Uterus (tissue), 4 donors: ENCODE measurements around the gene LGALS3BP. TPM values are rescaled to one million over a fixed set of nuclear protein-coding genes. Genes with fewer than 3 reads are reported as not detected.
A peak's percentile ranks its signal among the peaks of the same experiment; 100 is the strongest.

Experiments used
- DNase-seq, 2 donors: peaks; one replicate each; pipeline ENCODE4 v3.0.0-alpha.2; 2019 to 2020
- H3K27ac ChIP-seq, 2 donors: fragments of 200-600 bp; sonication (generic); 1 replicate in 1 of 2; 2 replicates in 1 of 2; pipeline ENCODE4 v1.5.1; 2016 to 2018
- H3K27me3 ChIP-seq, 2 donors: fragments of 200-600 bp; sonication (generic); one replicate each; pipeline ENCODE4 v1.5.1; 2018 to 2019; ENCODE audit warnings: control low read depth in 1 of 2
- H3K36me3 ChIP-seq, 2 donors: fragments of 200-600 bp; sonication (generic); one replicate each; pipeline ENCODE4 v1.5.1; 2019; ENCODE audit warnings: control low read depth in 1 of 2
- H3K4me1 ChIP-seq, 2 donors: fragments of 200-600 bp; sonication (generic); one replicate each; pipeline ENCODE4 v1.5.1; 2018 to 2019; ENCODE audit warnings: control low read depth in 1 of 2
- H3K4me3 ChIP-seq, 2 donors: fragments of 200-600 bp; sonication (generic); 1 replicate in 1 of 2; 2 replicates in 1 of 2; pipeline ENCODE4 v1.5.1; 2018 to 2019; ENCODE audit warnings: mild to moderate bottlenecking in 1 of 2
- H3K9me3 ChIP-seq, 2 donors: fragments of 200-600 bp; sonication (generic); one replicate each; pipeline ENCODE4 v1.5.1; 2019; ENCODE audit warnings: control low read depth in 1 of 2
- CTCF ChIP-seq, 4 experiments: fragments of 200-600 bp in 2 of 4; fragments of 450-650 bp in 2 of 4; sonication (generic) in 2 of 4; IDR thresholded peaks; one replicate each; pipeline ENCODE4 v1.5.1; 2016 to 2019; ENCODE audit warnings: antibody characterized with exemption in 4 of 4, mild to moderate bottlenecking in 2 of 4, moderate library complexity in 1 of 4
- POLR2A ChIP-seq, 2 donors: fragments of 450-650 bp; IDR thresholded peaks; one replicate each; pipeline ENCODE4 v1.6.1; 2016; ENCODE audit warnings: antibody characterized with exemption in 2 of 2, mild to moderate bottlenecking in 1 of 2, moderate library complexity in 1 of 2
- intact Hi-C: fragments of 100-400 bp; cut with DNase I; formaldehyde crosslinking; loops from one replicate; pipeline ENCODE4 v1.15.1; 2023; ENCODE audit warnings: low total_unique reads
- total RNA-seq, 4 donors: library from RNA; depleted of rRNA in 3 of 4; stranded (reverse); fragments of >200 nt in 3 of 4; gene quantifications; one replicate each; pipeline versions ENCODE4 v1.1.0 to v1.2.4, GENCODE V29; 2014 to 2023
- donor health status: DM: yes; HTN: yes; CAD: no.

LGALS3BP gene
- total RNA-seq, 4 donors from 2014 or later, result 88.2 to 396 (median 244) TPM

- no peaks in the 10 kb centered on the region for H3K36me3 ChIP-seq
- H3K27me3 ChIP-seq, result no peaks in the 10 kb centered on the region
- no peak overlapping the region for H3K4me3 ChIP-seq
- no peaks in the 10 kb centered on the region for H3K9me3 ChIP-seq
- DNase-seq, result peak; percentile 82 to 88
- TF ChIP-seq POLR2A (IDR thresholded peaks at IDR 0.05) (no peak), CTCF (IDR thresholded peaks at IDR 0.05) (peak; percentile 86 to 94 (median 89))
- intact Hi-C loops, result loop anchor here (2.0 to 10.0 kb wide), 2 partner anchors 104 to 256 kb away; no protein-coding TSS in a partner anchor
- peak overlapping the region; percentile 60 to 61 for H3K27ac ChIP-seq
- H3K4me1 ChIP-seq, result peaks cover 0 to 4% of the 10 kb centered on the region in 2 donors
Measured at GRCh38 chr17:78970834-78971755, 8.6 kb downstream of the LGALS3BP start.

- H3K36me3 ChIP-seq, result no peaks in the 10 kb centered on the region
- H3K27ac ChIP-seq, result no peak overlapping the region
- H3K27me3 ChIP-seq, result no peaks in the 10 kb centered on the region
- H3K9me3 ChIP-seq, result no peaks in the 10 kb centered on the region
- H3K4me1 ChIP-seq, result no peaks in the 10 kb centered on the region
- no peak for DNase-seq
- no peak overlapping the region for H3K4me3 ChIP-seq
- no peak for TF ChIP-seq CTCF (IDR thresholded peaks at IDR 0.05)
- TF ChIP-seq POLR2A (IDR thresholded peaks at IDR 0.05), result no peak
- intact Hi-C loops, result loop anchor here (2.0 to 10.0 kb wide), 2 partner anchors 103 to 255 kb away; no protein-coding TSS in a partner anchor
Measured at GRCh38 chr17:78969865-78970264, 9.9 kb downstream of the LGALS3BP start.

- H3K9me3 ChIP-seq, result no peaks in the 10 kb centered on the region
- no peak for DNase-seq
- TF ChIP-seq POLR2A (IDR thresholded peaks at IDR 0.05) (no peak), CTCF (IDR thresholded peaks at IDR 0.05) (no peak)
- H3K36me3 ChIP-seq, result no peaks in the 10 kb centered on the region
- H3K27me3 ChIP-seq, result no peaks in the 10 kb centered on the region
- H3K4me1 ChIP-seq, result no peaks in the 10 kb centered on the region
- intact Hi-C loops, result no loop called here
- no peak overlapping the region for H3K27ac ChIP-seq
- H3K4me3 ChIP-seq, result no peak overlapping the region
Measured at GRCh38 chr17:78967782-78968362, 11.9 kb downstream of the LGALS3BP start.

GRCh38 chr17:78966910-78967600 is 12.7 kb downstream of the LGALS3BP start:
- DNase-seq, result no peak
- intact Hi-C loops, result no loop called here
- Histone ChIP-seq H3K27me3 (no peaks in the 10 kb centered on the region), H3K9me3 (no peaks in the 10 kb centered on the region), H3K4me3 (no peak overlapping the region), H3K27ac (no peak overlapping the region), H3K4me1 (no peaks in the 10 kb centered on the region), H3K36me3 (no peaks in the 10 kb centered on the region)
- TF ChIP-seq POLR2A (IDR thresholded peaks at IDR 0.05) (no peak), CTCF (IDR thresholded peaks at IDR 0.05) (no peak)
